Measurements from ENCODE around the gene NCKAP5. TPM values are rescaled to one million over a fixed set of nuclear protein-coding genes. Genes with fewer than 3 reads are reported as not detected.

NCKAP5 gene
- total and polyA plus RNA-seq, 2 of the 8 experiments (the other 6 are each of a cell fraction or from before 2014, with no cell fraction given), result 0.27 to 0.86 TPM

DNA sequence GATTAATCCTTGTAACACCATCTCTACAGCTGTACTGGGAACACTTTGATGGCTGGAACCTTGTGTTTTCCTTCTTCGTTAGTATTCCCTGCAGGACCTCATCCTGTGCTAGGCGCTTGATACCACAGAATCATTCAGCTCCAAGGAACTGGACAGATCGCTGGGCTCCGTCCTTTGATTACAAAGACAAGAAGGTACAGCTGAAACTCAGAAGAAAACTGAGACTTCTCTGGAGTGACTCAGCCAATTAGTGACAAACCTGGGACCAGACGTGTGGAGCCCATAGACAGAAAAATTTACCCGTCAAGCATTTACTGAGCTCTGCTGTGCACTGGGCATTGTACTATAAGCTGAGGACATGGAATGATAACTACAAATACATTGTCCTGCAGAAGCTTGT, 67.3 kb downstream of the NCKAP5 start:
- Histone ChIP-seq H2BK120ac (replicated peaks; ENCODE audit: low read depth, low read length) (no peak overlapping the region), H3K9me3 (ENCODE audit: insufficient read depth in 2 of 2, low read depth in 1 of 2, low read length in 1 of 2) (no peaks in the 10 kb centered on the region), H3K18ac (ENCODE audit: extremely low read depth, low read length) (no peak overlapping the region), H3K9ac (replicated peaks in 1 of 4; ENCODE audit: extremely low read depth in 1 of 4, low read depth in 3 of 4, low read length in 3 of 4) (no peak overlapping the region), H3K79me2 (ENCODE audit: control insufficient read depth in 1 of 2, insufficient read depth in 2 of 2, low read length in 2 of 2) (no peaks in the 10 kb centered on the region), H3K4me1 (replicated peaks in 1 of 4; ENCODE audit: control insufficient read depth in 3 of 4, insufficient read depth in 4 of 4, low read length in 3 of 4) (peaks cover 0 to 9% (median 0%) of the 10 kb centered on the region in 4 experiments; a peak in 2 of 7 replicates), H3K36me3 (ENCODE audit: control insufficient read depth in 2 of 4, insufficient read depth in 4 of 4, low read length in 3 of 4) (no peaks in the 10 kb centered on the region), H2AFZ (ENCODE audit: low read length) (no peak overlapping the region), H3K23me2 (ENCODE audit: low read depth, low read length) (no peaks in the 10 kb centered on the region), H3K27ac (ENCODE audit: low read depth, low read length) (no peak overlapping the region), H3K4me3 (ENCODE audit: extremely low read depth in 1 of 4, insufficient read depth in 2 of 4, low read depth in 3 of 4, low read length in 4 of 4) (no peak overlapping the region), H3K56ac (replicated peaks; ENCODE audit: insufficient read length, low read depth, low read length) (no peak overlapping the region), H4K5ac (ENCODE audit: insufficient read length, low read depth, low read length) (no peak overlapping the region), H4K8ac (ENCODE audit: extremely low read depth, insufficient read depth, low read length) (no peak overlapping the region), H3K23ac (ENCODE audit: insufficient read length) (no peak overlapping the region), H3K4me2 (ENCODE audit: insufficient read depth in 1 of 2, low read depth in 2 of 2, low read length in 2 of 2) (no peak overlapping the region), H3K79me1 (ENCODE audit: low read depth, low read length) (no peaks in the 10 kb centered on the region), H3K14ac (ENCODE audit: insufficient read length) (no peak overlapping the region), H2BK20ac (ENCODE audit: low read length) (no peak overlapping the region), H4K20me1 (replicated peaks in 1 of 2; ENCODE audit: control insufficient read depth in 1 of 2, insufficient read depth in 2 of 2, low read length in 2 of 2) (no peaks in the 10 kb centered on the region), H2BK12ac (ENCODE audit: low read depth, low read length) (no peak overlapping the region), H3K27me3 (replicated peaks in 1 of 4; ENCODE audit: control insufficient read depth in 3 of 4, extremely low read depth in 1 of 4, insufficient read depth in 3 of 4, low read length in 3 of 4) (no peaks in the 10 kb centered on the region), H3K4ac (replicated peaks; ENCODE audit: insufficient read length, low read depth, low read length) (no peak overlapping the region), H2BK15ac (ENCODE audit: low read length) (no peak overlapping the region), H2BK5ac (ENCODE audit: low read depth, low read length) (no peak overlapping the region), H2AK5ac (ENCODE audit: low read depth, low read length) (no peak overlapping the region), H4K91ac (replicated peaks; ENCODE audit: insufficient read length, low read length) (no peak overlapping the region)
- ChIA-PET POLR2A (ENCODE audit: partially characterized antibody) (no interaction called here), CTCF (ENCODE audit: partially characterized antibody) (interaction anchor here (0.7 to 1.5 kb wide), 4 partner anchors 10 to 342 kb away, joined by 3 to 4 read pairs (median 3); no protein-coding TSS in a partner anchor)
- TF ChIP-seq GABPA (IDR thresholded peaks at IDR 0.05; ENCODE audit: borderline replicate concordance, insufficient read depth, low read length) (no peak), POLR2AphosphoS5 (IDR thresholded peaks at IDR 0.05; ENCODE audit: low read depth, low read length) (no peak)
- DNase-seq (ENCODE audit: low read depth in 1 of 2, low spot score in 2 of 2) (no peak), FAIRE-seq (no peak)
- 93% methylated on average over 6 of the region's 6 CpGs; no CpG with 5 or more reads in 1 of the 2 experiments for WGBS, 2 experiments (ENCODE audit: extremely low coverage in 1 of 2, insufficient coverage in 1 of 2, insufficient read length in 1 of 2, insufficient replicate concordance in 2 of 2, low coverage in 1 of 2, low lambda C conversion rate in 2 of 2, missing lambda C conversion rate in 1 of 2)
